Measurements from ENCODE around the gene ZNF750. TPM values are rescaled to one million over a fixed set of nuclear protein-coding genes. Genes with fewer than 3 reads are reported as not detected.

ZNF750 gene
- total and polyA plus RNA-seq, 2 donors (not counting 3 experiments of a cell fraction or from before 2014, with no cell fraction given), result 0.15 to 0.80 TPM

- H3K9me3 ChIP-seq (replicated peaks; ENCODE audit: control insufficient read depth, insufficient read depth, low read length), result no peaks in the 10 kb centered on the region
- H3K4me1 ChIP-seq (ENCODE audit: control insufficient read depth, extremely low read depth, insufficient read depth, low read length), result no peaks in the 10 kb centered on the region
- DNase-seq (ENCODE audit: low read depth, low spot score) (no peak), FAIRE-seq (no peak)
- no peaks in the 10 kb centered on the region for H4K20me1 ChIP-seq (replicated peaks; ENCODE audit: control insufficient read depth, extremely low read depth, insufficient read depth, low read length)
- H2AFZ ChIP-seq (ENCODE audit: low read depth, low read length), result no peak overlapping the region
- H3K27me3 ChIP-seq (ENCODE audit: control insufficient read depth in 2 of 2, insufficient read depth in 2 of 2, low read length in 2 of 2), result no peaks in the 10 kb centered on the region
- CTCF ChIA-PET, result interaction anchor here (1.0 to 2.4 kb wide), 6 partner anchors 11 to 80 kb away, joined by 3 to 8 read pairs (median 4); no protein-coding TSS in a partner anchor
- intact Hi-C loops (cut with micrococcal nuclease), result no loop called here
- H3K4me2 ChIP-seq (ENCODE audit: insufficient read depth, low read length), result no peak overlapping the region
- no peak for TF ChIP-seq GATA2 (IDR thresholded peaks at IDR 0.05; ENCODE audit: insufficient read depth, insufficient read length, low read depth, low read length)
- TF ChIP-seq MYC (IDR thresholded peaks at IDR 0.05; ENCODE audit: low read depth, low read length), result no peak
- TF ChIP-seq EZH2 (IDR thresholded peaks at IDR 0.05; ENCODE audit: borderline replicate concordance, low read depth, low read length, severe bottlenecking), result no peak
- TF ChIP-seq POLR2AphosphoS5 (IDR thresholded peaks at IDR 0.05; ENCODE audit: insufficient read depth, low read depth, low read length), result no peak
- no peak for TF ChIP-seq CTCF (IDR thresholded peaks at IDR 0.05; ENCODE audit: extremely low read depth in 1 of 2, insufficient read depth in 1 of 2, low read depth in 1 of 2, low read length in 2 of 2)
- TF ChIP-seq MAX (IDR thresholded peaks at IDR 0.05; ENCODE audit: insufficient read depth, insufficient read length), result no peak
- TF ChIP-seq POLR2A (IDR thresholded peaks at IDR 0.05; ENCODE audit: low read depth, low read length), result no peak
- TF ChIP-seq FOS (IDR thresholded peaks at IDR 0.05; ENCODE audit: borderline replicate concordance, insufficient read depth, low read length), result no peak
- no peak for TF ChIP-seq JUN (IDR thresholded peaks at IDR 0.05; ENCODE audit: borderline replicate concordance, insufficient read depth, insufficient read length, low read depth)
- no peak overlapping the region for H3K4me3 ChIP-seq (replicated peaks in 1 of 3; ENCODE audit: insufficient read depth in 1 of 3, low read depth in 1 of 3, low read length in 3 of 3)
- no peak overlapping the region for H3K9ac ChIP-seq (replicated peaks; ENCODE audit: extremely low read depth, insufficient read depth, low read length)
- dilution Hi-C loops (cut with MboI; ENCODE audit: extremely low pct_ligation_motif_present, low sequenced_read_pairs), result no loop called here
- no peak overlapping the region for H3K27ac ChIP-seq (ENCODE audit: insufficient read depth, low read depth, low read length)
- H3K79me2 ChIP-seq (ENCODE audit: control insufficient read depth, insufficient read depth, low read length), result no peaks in the 10 kb centered on the region
- no TSS peak for BruUV-seq (replicated peaks)
- H3K9me1 ChIP-seq (replicated peaks; ENCODE audit: control insufficient read depth, extremely low read depth, insufficient read depth, low read length), result no peaks in the 10 kb centered on the region
- no peaks in the 10 kb centered on the region for H3K36me3 ChIP-seq (ENCODE audit: control insufficient read depth in 2 of 2, extremely low read depth in 1 of 2, insufficient read depth in 2 of 2, low read length in 2 of 2)
- POLR2A ChIA-PET, result no interaction called here
Observed at GRCh38 chr17:82837586-82838320, 2.1 kb downstream of the ZNF750 start.
